Skeletal muscle tissue (tissue), 4 donors: Measurements from ENCODE around the gene PPP6R2. TPM values are rescaled to one million over a fixed set of nuclear protein-coding genes. Genes with fewer than 3 reads are reported as not detected.
A peak's percentile ranks its signal among the peaks of the same experiment; 100 is the strongest.

Experiments
- H3K27ac ChIP-seq: one replicate; pipeline ENCODE4 v1.7.0; 2013; ENCODE audit warnings: mild to moderate bottlenecking, low read depth, low read length, inconsistent platforms
- H3K27me3 ChIP-seq, 3 donors: one replicate each; pipeline ENCODE4 v1.7.0; 2013; ENCODE audit warnings: low read length in 3 of 3; ENCODE audit not compliant: control insufficient read depth in 3 of 3, insufficient read depth in 3 of 3
- H3K36me3 ChIP-seq, 3 donors: one replicate each; pipeline ENCODE4 v1.7.0; 2013; ENCODE audit warnings: low read length in 3 of 3; ENCODE audit not compliant: control insufficient read depth in 3 of 3, insufficient read depth in 3 of 3
- H3K4me1 ChIP-seq, 3 donors: one replicate each; pipeline ENCODE4 v1.7.0; 2013; ENCODE audit warnings: low read length in 3 of 3, mild to moderate bottlenecking in 3 of 3; ENCODE audit not compliant: control insufficient read depth in 3 of 3, insufficient read depth in 3 of 3
- H3K4me3 ChIP-seq, 3 donors: one replicate each; pipeline ENCODE4 v1.7.0; 2013; ENCODE audit warnings: low read length in 3 of 3
- H3K9ac ChIP-seq, 3 donors: one replicate each; pipeline ENCODE4 v1.7.0; 2013; ENCODE audit warnings: low read length in 3 of 3, mild to moderate bottlenecking in 3 of 3, moderate library complexity in 2 of 3, low read depth in 1 of 3
- H3K9me3 ChIP-seq, 3 donors: one replicate each; pipeline ENCODE4 v1.7.0; 2013; ENCODE audit warnings: low read length in 3 of 3; ENCODE audit not compliant: control insufficient read depth in 3 of 3
- total RNA-seq: library from RNA; depleted of rRNA; stranded (reverse); fragments of >200 nt; gene quantifications from one replicate; pipeline ENCODE4 v1.2.3, GENCODE V29; 2014
- donor health status: Osteomylitis.

The PPP6R2 gene
- total RNA-seq: 28.2 TPM

DNA sequence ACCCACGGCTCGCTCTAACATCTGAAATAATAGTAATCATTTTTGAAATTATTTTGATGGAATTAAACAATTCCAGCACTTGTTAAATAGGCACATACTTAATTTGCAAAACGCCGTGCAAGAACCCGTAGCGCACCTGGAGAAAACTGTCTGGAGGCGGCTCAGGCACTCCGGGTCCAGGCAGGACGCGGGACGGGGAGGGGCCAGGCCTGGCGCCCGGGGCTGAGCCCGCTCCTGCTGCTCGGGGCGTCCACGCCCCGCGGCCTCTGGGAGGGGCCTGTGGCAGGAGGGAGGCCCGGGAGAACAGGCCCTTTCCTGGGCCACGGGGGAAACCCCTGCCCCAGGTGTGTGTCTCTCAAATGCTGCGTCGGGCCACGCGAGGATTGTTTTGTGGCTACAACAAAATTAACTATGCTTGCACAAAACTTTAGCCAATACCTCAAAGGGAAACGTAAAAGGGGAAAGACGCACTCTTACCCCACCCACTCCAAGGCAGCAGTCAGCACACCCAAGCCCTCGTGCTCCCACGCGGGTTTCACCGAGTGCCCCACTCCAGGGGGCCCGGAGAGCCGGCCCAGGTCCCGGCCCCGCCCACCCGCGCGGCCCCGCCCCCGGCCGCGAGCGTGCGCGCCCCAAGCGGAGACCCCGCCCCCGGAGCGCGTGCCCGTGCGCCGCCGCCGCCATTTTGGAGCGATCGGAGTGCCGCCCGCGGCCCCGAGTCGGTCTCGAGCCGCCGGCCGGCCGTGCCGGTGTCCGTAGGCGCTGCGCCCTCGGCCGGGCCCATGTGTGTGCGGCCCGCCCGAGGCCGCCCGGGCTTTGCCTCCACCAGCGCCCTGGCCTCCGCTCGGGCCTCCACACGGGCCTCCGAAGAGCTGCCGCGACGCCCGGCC is at the start of gene PPP6R2:
PPP6R2 (plus strand) TSS at position 677 of the 890 bp plus-strand sequence. CDS start 50,582 bp downstream, outside the sequence.
- Histone ChIP-seq H3K27ac (peak within 1 kb of the TSS; percentile 79), H3K36me3 (peaks cover 2 to 10% (median 3%) of the 10 kb centered on the region in 3 donors), H3K4me3 (peak within 1 kb of the TSS; percentile 75 to 80 (median 79)), H3K4me1 (peaks cover 19 to 28% (median 21%) of the 10 kb centered on the region in 3 donors), H3K9me3 (no peaks in the 10 kb centered on the region), H3K9ac (peak within 1 kb of the TSS; percentile 81 to 89 (median 86)), H3K27me3 (no peaks in the 10 kb centered on the region)

- Histone ChIP-seq H3K9ac (peak overlapping the region in 2 of 3 donors; percentile 40 to 43), H3K9me3 (no peaks in the 10 kb centered on the region), H3K4me3 (peak overlapping the region in 1 of 3 donors; percentile 49), H3K4me1 (peaks cover 14 to 22% (median 17%) of the 10 kb centered on the region in 3 donors), H3K27me3 (peaks cover 0 to 7% (median 0%) of the 10 kb centered on the region in 3 donors), H3K27ac (peak overlapping the region; percentile 51), H3K36me3 (peaks cover 12 to 15% (median 14%) of the 10 kb centered on the region in 3 donors)
Measured at GRCh38 chr22:50293441-50294318, 49.4 kb upstream of the PPP6R2 start.

DNA sequence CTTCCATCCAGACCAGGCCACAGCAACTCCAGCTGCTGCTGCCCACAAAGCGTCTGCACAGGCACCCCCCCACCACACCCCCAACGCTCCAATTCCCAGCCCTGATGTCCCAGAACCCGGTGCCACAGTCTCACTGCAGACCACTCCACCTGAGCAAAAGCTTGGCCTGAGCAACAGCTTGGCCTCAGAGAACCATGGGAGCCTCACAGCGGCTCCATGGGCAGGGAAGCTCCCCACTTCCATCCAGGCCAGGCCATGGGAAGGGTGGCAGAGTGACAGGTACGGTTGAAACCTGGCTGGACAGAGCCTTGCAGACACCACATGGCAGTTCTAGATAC is 48.8 kb upstream of the PPP6R2 start:
- Histone ChIP-seq H3K4me3 (no peak overlapping the region), H3K4me1 (peaks cover 16 to 22% (median 17%) of the 10 kb centered on the region in 3 donors), H3K27me3 (peaks cover 0 to 7% (median 0%) of the 10 kb centered on the region in 3 donors), H3K36me3 (peaks cover 6 to 9% (median 8%) of the 10 kb centered on the region in 3 donors), H3K27ac (peak overlapping the region; percentile 51), H3K9ac (peak overlapping the region in 1 of 3 donors; percentile 40), H3K9me3 (no peaks in the 10 kb centered on the region)

DNA sequence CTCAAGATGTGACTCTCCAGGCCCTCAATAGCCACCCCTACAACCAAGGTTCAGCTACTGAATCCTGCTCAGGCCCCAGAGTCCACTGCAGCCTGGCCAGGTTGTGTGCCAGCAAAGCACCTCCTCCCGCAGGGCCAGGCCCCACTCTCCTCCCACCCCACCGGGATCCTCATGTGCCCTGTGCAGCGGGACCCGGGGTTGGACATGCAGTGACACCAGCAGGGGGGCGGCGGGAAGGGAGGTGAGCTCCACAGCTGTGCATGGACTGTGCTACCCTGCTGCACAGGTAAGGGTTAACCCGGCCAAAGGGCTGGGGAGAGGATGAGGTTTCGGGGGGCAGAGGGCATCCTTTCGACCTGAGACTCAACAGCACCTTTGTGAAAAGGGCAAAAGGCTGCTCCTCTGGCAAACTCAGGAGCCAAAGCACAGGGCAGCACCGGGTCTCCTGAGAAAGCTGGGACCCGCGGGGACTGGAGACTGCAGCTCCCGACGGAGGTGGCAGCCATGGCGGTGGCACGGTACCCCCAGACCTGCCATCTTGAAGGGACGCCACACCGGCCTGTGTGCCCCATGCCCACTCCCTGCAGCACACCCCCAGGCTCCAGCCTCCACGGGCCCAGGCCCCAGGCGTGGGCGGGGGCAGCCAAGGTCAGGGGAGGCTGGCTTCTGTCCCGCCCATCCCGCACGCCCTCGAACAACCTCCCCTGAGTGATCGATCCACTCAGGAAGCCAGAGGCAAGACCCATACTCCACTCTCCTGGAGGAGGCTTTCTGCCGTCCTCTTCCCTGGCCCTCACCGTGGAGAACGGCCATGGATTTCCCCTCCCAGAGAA is 46.3 kb upstream of the PPP6R2 start:
- Histone ChIP-seq H3K27me3 (peaks cover 0 to 4% (median 0%) of the 10 kb centered on the region in 3 donors), H3K4me1 (peaks cover 21 to 29% (median 27%) of the 10 kb centered on the region in 3 donors), H3K9me3 (no peaks in the 10 kb centered on the region), H3K27ac (no peak overlapping the region), H3K36me3 (no peaks in the 10 kb centered on the region), H3K4me3 (no peak overlapping the region), H3K9ac (no peak overlapping the region)

DNA sequence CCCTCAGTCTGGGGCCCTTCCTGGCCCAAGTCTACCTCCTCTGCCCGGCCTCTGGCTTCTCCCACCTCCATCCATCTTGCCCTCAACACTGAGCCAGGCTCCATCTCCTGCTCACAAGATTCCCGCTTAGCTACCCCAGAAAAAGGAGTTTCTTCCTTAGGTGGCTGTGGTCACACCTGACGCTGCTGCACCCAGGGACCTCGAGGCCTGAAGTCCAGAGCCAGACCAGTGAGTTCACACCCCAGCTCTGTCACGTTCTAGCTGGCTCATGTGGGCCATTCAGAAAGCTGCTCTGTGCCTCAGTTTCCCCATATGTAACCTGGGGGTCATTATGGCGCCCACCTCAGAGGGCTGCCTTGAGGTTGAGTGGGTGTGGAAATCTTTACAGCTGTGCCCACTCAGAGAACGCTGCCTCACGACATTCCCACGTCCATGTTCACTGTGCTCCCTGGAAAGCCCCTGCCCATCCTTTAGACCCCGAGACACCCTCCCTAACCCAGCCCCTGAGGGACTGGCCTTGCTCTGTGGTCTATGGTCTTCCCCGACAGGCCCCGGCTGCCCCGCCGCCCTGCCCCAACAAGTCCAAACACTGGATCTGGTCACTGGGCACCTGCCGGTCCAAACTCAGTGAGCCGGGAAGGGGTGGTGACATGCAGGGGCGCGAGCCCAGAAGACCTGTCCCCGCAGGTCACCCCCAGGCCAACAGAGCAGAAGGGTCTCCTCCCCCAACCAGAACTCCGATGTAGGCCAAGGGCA is 45.4 kb upstream of the PPP6R2 start:
- Histone ChIP-seq H3K4me3 (no peak overlapping the region), H3K9ac (no peak overlapping the region), H3K36me3 (no peaks in the 10 kb centered on the region), H3K27me3 (no peaks in the 10 kb centered on the region), H3K4me1 (peaks cover 28 to 37% (median 29%) of the 10 kb centered on the region in 3 donors), H3K27ac (no peak overlapping the region), H3K9me3 (no peaks in the 10 kb centered on the region)

DNA sequence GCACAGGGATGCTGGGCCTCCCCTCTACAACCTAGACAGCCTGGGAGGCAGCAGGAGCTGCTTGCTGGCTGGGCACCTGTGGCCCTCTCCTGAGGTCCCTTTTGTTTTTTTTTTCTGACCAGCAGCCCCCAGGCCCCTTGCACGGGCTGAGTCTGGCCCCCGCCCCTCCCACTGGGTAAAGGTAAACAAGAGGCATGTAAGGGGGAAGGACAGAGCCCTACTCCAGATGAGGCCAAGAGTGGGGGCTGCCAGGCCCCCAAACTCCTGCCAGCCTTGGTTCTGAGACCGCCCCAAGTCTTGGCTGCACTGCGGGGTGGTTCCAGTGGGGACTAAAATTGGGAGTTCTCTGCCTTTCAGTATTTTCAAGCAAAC is 44.9 kb upstream of the PPP6R2 start:
- H3K9ac ChIP-seq: no peak overlapping the region
- H3K27ac ChIP-seq: no peak overlapping the region

DNA sequence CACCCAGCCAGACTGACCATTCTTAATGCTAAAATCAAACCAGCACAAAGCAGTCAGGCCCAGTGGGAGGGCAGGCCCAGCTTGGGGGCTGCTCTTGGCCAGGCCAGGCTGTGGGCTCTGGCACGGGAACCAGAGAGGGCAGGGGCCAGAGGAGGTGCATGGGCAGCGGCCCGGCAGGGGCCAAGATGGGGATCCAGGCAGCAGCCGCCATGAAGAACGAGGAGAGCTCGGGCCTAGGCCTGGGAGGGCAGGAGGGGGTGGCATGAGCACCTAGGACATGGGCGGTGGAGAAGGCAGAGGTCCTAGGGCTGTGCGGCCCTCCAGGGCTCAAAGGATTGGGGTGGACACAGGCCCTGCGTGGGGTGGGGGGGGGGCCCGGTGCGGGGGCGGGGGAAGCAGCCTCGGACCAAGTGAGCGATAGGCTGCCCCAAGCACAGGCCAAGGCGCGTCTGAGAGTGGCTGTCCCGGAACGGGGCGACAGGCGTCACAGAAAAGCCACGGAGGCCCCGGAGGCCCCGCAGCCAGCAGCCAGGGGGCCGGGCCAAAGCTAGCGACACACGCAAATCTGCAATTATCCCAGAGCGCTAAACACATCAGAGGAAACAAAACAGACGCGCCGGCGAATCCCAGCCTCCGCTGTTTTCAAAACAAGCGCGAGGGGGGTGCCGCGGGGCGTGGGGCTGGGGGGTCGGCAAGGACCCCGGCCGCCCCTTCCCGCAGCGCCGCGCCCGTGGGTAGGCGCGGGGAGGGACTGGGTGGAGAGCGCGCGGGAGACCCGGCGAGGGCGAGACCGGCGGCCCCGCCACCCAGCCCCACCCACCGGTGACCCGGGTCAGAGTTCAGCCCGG is 44.0 kb upstream of the PPP6R2 start:
- H3K9me3 ChIP-seq: no peaks in the 10 kb centered on the region
- H3K9ac ChIP-seq: no peak overlapping the region
- no peak overlapping the region for H3K27ac ChIP-seq
- no peaks in the 10 kb centered on the region for H3K27me3 ChIP-seq
- H3K4me1 ChIP-seq: peaks cover 33 to 46% (median 36%) of the 10 kb centered on the region in 3 donors
- H3K4me3 ChIP-seq: no peak overlapping the region
- no peaks in the 10 kb centered on the region for H3K36me3 ChIP-seq

More for the DNA sequence above, 44.9 kb upstream of the PPP6R2 start:
- H3K4me3 ChIP-seq: no peak overlapping the region
- H3K36me3 ChIP-seq: no peaks in the 10 kb centered on the region
- H3K9me3 ChIP-seq: no peaks in the 10 kb centered on the region
- no peaks in the 10 kb centered on the region for H3K27me3 ChIP-seq
- H3K4me1 ChIP-seq: peaks cover 30 to 42% (median 34%) of the 10 kb centered on the region in 3 donors

DNA sequence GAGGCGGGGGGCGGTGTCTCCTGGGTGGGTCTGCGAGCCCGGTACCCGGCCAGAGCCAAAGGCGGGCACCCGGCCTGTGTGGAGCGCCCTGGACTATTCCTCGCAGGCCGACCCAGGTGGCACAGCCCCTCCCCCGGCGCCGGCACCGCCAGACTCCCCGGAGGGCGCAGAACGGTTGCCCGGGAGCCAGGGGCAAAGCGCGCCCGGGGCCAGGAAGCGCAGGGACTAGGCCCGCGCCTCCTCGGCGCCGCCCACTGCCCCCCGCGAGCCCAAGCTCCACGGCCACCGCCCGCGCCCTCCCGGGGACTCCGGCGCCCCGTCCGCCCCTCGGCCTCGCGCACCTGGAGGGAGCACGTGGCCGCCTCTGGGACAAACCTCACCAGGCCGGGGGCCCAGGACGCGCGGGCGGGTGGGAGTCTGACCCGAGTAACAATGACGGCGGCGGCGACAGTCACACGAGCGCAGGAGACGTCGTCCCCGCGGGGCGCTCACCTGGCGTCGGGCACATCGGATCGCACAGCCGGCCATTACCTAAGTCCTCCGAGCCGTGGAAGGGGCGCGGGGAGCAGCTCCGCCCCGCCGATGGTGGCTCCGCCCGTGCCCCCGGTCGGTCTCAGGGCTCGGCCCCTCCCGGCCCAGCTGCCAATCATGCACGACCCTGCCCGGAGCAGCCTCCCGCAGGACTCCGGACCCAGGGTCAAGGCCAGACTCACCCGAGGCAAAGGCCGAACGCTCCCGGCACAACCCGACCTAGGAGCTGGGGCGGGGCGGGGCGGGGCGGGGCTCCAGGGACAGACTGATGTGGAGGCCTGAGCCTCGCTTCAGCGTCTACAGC is 43.1 kb upstream of the PPP6R2 start:
- Histone ChIP-seq H3K9ac (peak overlapping the region in 1 of 3 donors; percentile 8), H3K9me3 (no peaks in the 10 kb centered on the region), H3K36me3 (no peaks in the 10 kb centered on the region), H3K27ac (no peak overlapping the region), H3K4me3 (no peak overlapping the region), H3K4me1 (peaks cover 36 to 47% (median 39%) of the 10 kb centered on the region in 3 donors), H3K27me3 (no peaks in the 10 kb centered on the region)
